GM19328 (cell line): Measurements from ENCODE around the gene FFAR1.
"Not testable (repeated sequence)": the region's sequence is repeated elsewhere in the genome, so short reads cannot be mapped to it uniquely, and the experiment has no call there.

Experiments used
- ATAC-seq: cut with Tn5 transposase; IDR thresholded peaks from one replicate; pipeline ENCODE4 v1.9.1; 2021; ENCODE audit warnings: mild to moderate bottlenecking, moderate library complexity; ENCODE audit not compliant: unreplicated experiment

The FFAR1 gene

GRCh38 chr19:35359395-35359794 lies 11.7 kb downstream of the FFAR1 start:
- not testable (repeated sequence) for ATAC-seq

- ATAC-seq, result not testable (repeated sequence)
Observed at GRCh38 chr19:35360081-35360480, 12.4 kb downstream of the FFAR1 start.

- ATAC-seq, result no peak
Observed at GRCh38 chr19:35360880-35361420, 13.2 kb downstream of the FFAR1 start.

- ATAC-seq, result no peak
Observed at GRCh38 chr19:35362261-35363000, 14.7 kb downstream of the FFAR1 start.

- no peak for ATAC-seq
Observed at GRCh38 chr19:35363001-35363590, 15.4 kb downstream of the FFAR1 start.

GRCh38 chr19:35363711-35364425 lies 16.2 kb downstream of the FFAR1 start:
- ATAC-seq, result no peak

GRCh38 chr19:35365303-35365702 lies 17.6 kb downstream of the FFAR1 start:
- ATAC-seq, result no peak

GRCh38 chr19:35368378-35368777 lies 20.7 kb downstream of the FFAR1 start:
- no peak for ATAC-seq

GRCh38 chr19:35369522-35369921 lies 21.8 kb downstream of the FFAR1 start:
- no peak for ATAC-seq

- ATAC-seq, result no peak
Observed at GRCh38 chr19:35370722-35371121, 23.0 kb downstream of the FFAR1 start, which contains the start of gene GPR42. GPR42 (plus strand) TSS chr19:35371068; CDS start chr19:35371360, 292 bp downstream.

GRCh38 chr19:35373492-35373891 lies 25.8 kb downstream of the FFAR1 start:
- ATAC-seq, result no peak

GRCh38 chr19:35374031-35374430 lies 26.3 kb downstream of the FFAR1 start:
- ATAC-seq, result not testable (repeated sequence)

GRCh38 chr19:35375505-35376307 lies 28.0 kb downstream of the FFAR1 start:
- no peak for ATAC-seq

GRCh38 chr19:35377656-35378055 lies 30.0 kb downstream of the FFAR1 start:
- ATAC-seq, result no peak

GRCh38 chr19:35378356-35378755 lies 30.7 kb downstream of the FFAR1 start:
- no peak for ATAC-seq

GRCh38 chr19:35379545-35379944 lies 31.8 kb downstream of the FFAR1 start:
- ATAC-seq, result not testable (repeated sequence)

GRCh38 chr19:35379992-35380391 lies 32.3 kb downstream of the FFAR1 start:
- no peak for ATAC-seq

- ATAC-seq, result no peak
Observed at GRCh38 chr19:35380450-35381124, 32.9 kb downstream of the FFAR1 start.

- ATAC-seq, result no peak
Observed at GRCh38 chr19:35381318-35381717, 33.6 kb downstream of the FFAR1 start.

- no peak for ATAC-seq
Observed at GRCh38 chr19:35381926-35382325, 34.2 kb downstream of the FFAR1 start.
